Smooth muscle cell of the brain vasculature (primary cell): ENCODE measurements around the gene HSD11B1.

Experiments used
- DNase-seq: peaks from one replicate; pipeline ENCODE4 v3.0.0-alpha.2; 2012; ENCODE audit warnings: low read depth, low spot score

HSD11B1 gene

DNA sequence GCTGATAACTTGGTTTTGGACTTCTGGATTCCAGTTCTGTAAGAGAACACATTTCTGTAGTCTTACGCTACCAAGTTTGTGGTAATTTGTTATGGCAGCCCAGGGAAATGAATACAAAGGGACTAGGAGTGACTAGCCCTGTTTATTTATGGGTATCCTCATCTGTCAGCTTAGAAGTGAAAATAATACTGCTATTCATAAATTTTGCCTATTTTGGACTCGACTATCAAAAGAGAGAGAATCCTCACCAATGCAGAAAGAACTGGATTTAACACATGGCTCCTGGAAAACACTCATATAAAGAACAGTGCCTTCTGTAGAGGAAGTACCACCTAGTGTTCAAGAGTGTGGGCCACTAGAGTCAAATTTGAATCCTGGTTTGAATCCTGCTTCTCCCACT lies 22.6 kb downstream of the HSD11B1 start:
- no peak for DNase-seq

DNA sequence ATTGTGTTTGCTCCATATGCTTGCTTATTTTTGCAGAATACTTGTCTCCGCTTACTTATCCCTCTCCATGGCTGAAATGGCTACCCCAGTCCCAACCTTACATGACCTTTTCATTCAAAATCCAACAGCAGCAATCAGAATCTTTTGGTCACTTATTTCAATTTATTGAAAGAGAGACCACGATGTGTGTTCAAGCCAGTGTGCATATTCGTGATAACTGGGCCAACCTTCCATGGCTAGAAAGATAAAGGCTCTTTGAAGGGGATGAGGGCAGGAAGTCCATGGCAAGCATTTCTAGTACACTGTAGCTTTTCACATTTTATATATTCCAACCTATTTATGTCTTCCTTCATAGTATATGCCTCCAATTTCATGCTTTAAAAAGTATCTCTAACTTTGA lies 23.1 kb downstream of the HSD11B1 start:
- DNase-seq: no peak

DNA sequence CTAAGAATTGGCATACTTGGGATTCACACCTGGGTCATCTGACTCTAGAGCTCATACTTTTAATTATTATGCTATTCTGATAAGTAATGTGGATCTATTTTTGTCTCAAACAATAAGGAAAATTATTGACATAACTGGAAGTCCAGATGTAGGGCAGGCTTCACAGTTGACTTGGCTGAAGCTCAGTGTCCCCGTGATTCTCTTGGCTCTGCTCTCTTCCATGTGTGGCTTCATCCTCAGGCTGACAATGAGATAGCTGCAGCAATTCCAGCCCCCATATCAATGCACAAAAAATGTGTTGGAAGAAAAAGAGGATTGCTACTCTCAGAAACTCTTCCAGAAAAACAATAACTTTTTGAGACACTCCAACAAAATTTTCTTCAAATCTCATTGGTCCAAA lies 23.8 kb downstream of the HSD11B1 start:
- DNase-seq: no peak

DNA sequence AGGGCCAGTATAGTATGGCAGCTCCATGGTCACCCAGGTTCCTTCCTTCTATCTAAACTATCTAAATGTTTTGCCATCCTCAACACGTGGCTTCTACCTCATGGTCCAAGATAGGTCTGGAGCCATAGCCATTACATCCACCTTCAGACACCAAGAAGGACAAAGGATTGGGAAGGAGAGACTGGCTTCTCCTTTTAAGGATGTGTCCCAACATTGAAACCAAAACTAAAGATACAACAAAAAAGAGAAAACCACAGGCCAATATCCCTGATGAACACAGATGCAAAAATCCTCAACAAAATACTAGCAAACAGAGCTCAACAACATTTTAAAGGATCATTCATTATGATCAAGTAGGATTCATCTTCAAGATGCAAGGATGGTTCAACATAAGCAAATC lies 24.8 kb downstream of the HSD11B1 start:
- DNase-seq: no peak

- DNase-seq: no peak
These were observed 28.1 kb downstream of the HSD11B1 start for GRCh38 chr1:209732725-209733124.

- no peak for DNase-seq
These were observed 29.0 kb downstream of the HSD11B1 start for GRCh38 chr1:209733409-209734192.

DNA sequence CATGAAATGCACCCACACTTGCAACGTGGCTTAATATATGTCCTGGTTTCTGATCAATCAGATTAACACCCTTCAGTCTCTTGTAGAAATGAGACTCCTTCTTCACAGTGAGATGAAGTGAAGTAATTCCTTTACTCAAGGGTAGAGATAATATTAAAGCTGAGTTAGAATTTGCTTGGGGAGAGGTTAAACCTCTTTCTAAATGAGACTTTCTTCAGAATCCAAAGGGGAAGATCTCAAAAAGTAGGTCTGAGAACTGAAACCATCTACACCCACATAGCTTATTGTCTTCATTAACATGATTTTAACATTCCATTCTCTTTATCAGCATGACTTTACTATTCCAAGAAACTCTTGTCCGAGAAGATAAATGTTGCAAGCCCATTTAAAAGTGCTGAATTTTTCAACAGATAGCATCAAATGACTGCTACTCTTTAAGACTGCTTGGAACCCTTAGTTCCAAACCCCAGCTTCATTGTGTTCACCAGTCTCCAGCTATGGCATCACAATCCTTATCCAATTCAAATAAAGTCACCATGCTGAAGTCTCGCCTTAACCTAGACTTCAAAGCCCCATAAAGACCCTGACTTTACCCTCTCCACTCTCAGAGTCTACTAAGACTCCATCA lies 32.0 kb downstream of the HSD11B1 start:
- no peak for DNase-seq

GRCh38 chr1:209737118-209737505 lies 32.5 kb downstream of the HSD11B1 start:
- DNase-seq: no peak

GRCh38 chr1:209738270-209738669 lies 33.6 kb downstream of the HSD11B1 start:
- no peak for DNase-seq

GRCh38 chr1:209741193-209741592 lies 36.5 kb downstream of the HSD11B1 start:
- no peak for DNase-seq

DNA sequence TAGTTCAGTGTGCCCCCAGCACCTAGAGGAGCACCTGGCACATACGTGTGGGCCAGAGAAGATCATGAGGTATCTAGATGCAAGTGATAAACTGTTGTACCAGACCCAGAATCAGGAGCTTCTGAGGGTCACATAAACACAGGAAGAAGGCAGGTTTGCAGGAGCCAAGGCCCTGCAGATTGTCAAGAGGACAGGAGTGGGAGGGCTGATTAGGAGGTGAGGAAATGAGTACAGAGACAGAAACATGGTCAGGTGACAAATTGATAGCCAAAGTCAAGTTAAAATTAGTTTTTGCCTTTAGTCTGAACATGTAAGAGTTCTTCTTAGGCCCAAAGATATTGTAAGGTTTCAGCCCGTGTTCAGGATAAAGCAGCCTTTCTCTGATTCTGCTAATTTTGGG lies 37.2 kb downstream of the HSD11B1 start:
- DNase-seq: no peak

DNA sequence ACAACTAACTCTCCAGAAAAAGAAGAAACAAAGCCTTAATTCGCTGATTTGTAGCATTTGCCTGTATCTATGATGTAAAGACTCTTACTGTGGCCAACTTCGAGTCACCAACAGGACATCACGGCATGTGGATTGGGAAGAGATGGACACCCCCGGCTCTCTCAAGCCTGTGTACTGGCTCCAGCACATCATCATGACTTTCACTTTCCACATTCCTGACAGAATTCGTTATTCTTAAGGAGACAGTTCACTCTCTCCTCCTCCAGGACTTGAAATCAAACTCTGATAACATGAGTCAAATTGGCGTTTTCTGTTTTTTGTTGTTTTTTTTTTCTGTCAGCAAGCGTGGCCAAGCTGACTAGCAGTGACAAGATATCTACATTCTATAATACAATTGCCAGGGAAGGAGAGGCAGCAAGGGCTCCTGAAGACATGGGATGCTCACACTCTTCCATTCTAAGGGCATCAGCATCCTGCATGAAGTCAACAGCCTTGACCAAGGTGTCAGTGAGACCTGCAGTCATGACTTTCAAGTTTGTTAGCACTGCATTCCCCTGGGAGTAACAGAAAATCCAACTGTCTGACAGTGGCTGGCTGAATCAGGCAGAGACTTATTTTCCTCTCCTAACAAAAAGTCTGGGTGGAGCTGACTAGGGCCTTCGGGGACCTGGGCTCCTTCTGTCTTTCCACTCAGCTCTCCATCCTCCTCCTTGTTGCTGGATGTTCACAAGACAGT lies 37.9 kb downstream of the HSD11B1 start:
- peak; percentile 40 for DNase-seq

- DNase-seq: peak; percentile 93
These were observed 38.5 kb downstream of the HSD11B1 start for GRCh38 chr1:209743145-209743482.

- DNase-seq: no peak
These were observed 42.0 kb downstream of the HSD11B1 start for GRCh38 chr1:209746451-209747165.

- DNase-seq: peak; percentile 60
These were observed 43.1 kb downstream of the HSD11B1 start for GRCh38 chr1:209747580-209748262.

DNA sequence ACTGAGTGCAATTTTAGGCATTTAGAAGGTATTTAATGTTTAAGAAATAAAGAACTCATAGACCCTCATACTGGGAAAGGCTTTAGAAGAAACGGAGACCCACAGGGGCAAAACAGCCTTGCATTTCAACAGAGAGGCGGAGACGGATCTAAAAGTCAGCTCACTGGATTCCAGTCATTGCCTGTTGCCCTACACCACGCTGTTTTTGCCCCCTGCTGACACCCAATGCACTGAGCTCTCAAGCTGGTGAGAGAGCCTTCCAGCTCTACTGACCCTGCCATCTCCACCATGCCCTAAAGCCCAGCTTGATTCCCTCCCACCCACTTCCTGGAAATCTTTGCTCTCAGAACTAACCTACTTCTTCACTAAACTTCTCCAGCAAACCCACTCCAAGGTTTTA lies 44.0 kb downstream of the HSD11B1 start:
- no peak for DNase-seq

DNA sequence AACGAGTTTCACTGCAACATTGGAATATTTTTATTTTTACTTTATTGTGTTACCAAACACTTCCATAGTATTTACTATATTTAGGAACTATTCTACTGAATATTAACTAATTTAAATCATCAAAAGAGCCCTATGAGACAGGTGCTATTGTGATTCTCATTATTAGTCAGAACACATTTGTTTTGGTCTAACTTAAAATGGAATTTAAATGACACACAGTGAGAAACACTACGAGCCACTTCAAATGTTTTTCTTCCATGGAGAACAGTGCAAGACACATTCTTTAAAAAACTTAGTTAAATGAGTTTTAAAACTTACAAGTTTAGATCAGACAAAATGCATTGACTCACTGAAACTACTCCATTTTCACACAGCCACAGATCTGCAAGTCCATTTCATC lies 44.6 kb downstream of the HSD11B1 start:
- DNase-seq: no peak

DNA sequence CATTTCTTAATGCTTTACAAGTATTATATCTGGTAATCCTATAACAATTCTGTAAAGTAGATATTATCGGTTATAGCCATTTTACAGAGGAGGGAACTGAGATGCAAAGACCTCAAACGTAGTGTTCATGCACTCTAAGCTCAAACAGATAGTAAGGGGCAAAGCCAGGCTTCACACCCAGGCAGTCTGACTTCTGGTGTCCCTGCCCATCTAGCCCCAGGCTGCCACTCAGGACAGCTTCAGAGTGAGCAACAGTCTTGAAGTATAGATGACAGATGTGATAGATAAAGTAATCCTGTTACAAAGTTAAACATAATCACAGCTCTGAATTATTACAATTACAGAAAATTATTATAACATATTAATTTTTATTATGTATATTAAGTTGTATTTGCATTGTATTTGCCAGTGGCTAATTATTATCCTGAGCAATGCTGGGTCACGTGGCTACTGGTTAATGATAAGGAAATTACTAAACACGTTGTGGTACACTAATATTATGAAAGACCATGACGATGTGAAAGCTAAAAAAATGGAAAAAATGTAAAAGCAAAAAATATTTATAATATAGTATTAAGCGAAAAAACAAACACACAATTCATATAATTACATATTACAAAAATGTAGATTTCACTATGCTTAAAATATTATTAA lies 45.2 kb downstream of the HSD11B1 start:
- DNase-seq: no peak

GRCh38 chr1:209751627-209752231 lies 47.1 kb downstream of the HSD11B1 start:
- DNase-seq: no peak

- no peak for DNase-seq
These were observed 48.2 kb downstream of the HSD11B1 start for GRCh38 chr1:209752890-209753289.

- DNase-seq: no peak
These were observed 50.6 kb downstream of the HSD11B1 start for GRCh38 chr1:209755256-209755655.
